Body of pancreas (tissue), 4 donors: ENCODE measurements around the gene CLSTN2. TPM values are rescaled to one million over a fixed set of nuclear protein-coding genes. Genes with fewer than 3 reads are reported as not detected.

Experiments
- ATAC-seq: fragments of 150-250 bp; one replicate; pipeline ENCODE4 v1.9.1; 2016
- DNase-seq, 4 donors: peaks; one replicate each; pipeline ENCODE4 v3.0.0-alpha.2; 2019
- H3K27ac ChIP-seq, 4 donors: fragments of 200-600 bp; sonication (generic); 1 replicate in 3 of 4; 2 replicates in 1 of 4; pipeline versions ENCODE4 v1.5.1 to v1.6.1; 2016 to 2019; ENCODE audit warnings: mild to moderate bottlenecking in 1 of 4, mixed read lengths in 1 of 4, moderate library complexity in 1 of 4
- H3K27me3 ChIP-seq, 2 donors: fragments of 200-600 bp; sonication (generic); one replicate each; pipeline ENCODE4 v1.6.0; 2016; ENCODE audit warnings: mild to moderate bottlenecking in 1 of 2
- H3K36me3 ChIP-seq, 2 donors: fragments of 200-600 bp; sonication (generic); replicated peaks in 1 of 2; 2 replicates each; pipeline ENCODE4 v1.5.1; 2016; ENCODE audit warnings: low read depth in 2 of 2; ENCODE audit not compliant: insufficient read depth in 1 of 2
- H3K4me1 ChIP-seq: fragments of 200-600 bp; sonication (generic); one replicate; pipeline ENCODE4 v1.6.0; 2016
- H3K4me3 ChIP-seq, 2 donors: fragments of 200-600 bp; sonication (generic); 1 replicate in 1 of 2; 2 replicates in 1 of 2; pipeline ENCODE4 v1.5.1; 2016 to 2019
- H3K9me3 ChIP-seq, 3 donors: fragments of 200-600 bp; sonication (generic); 1 replicate in 2 of 3; 2 replicates in 1 of 3; pipeline ENCODE4 v1.5.1; 2016
- POLR2A ChIP-seq, 3 donors: fragments of 450-650 bp; IDR thresholded peaks; one replicate each; pipeline ENCODE4 v1.6.1; 2016; ENCODE audit warnings: antibody characterized with exemption in 3 of 3, mild to moderate bottlenecking in 2 of 3
- WGBS, 2 donors: methylation state at CpG; one replicate each; pipeline ENCODE4 v1.1.5; 2017; 5-methylcytosine and 5-hydroxymethylcytosine counted together
- intact Hi-C: fragments of 100-400 bp; cut with DNase I; formaldehyde crosslinking; loops from one replicate; pipeline ENCODE4 v1.15.1; 2023
- total RNA-seq, 2 donors: library from RNA; depleted of rRNA; stranded (reverse); fragments of >200 nt; gene quantifications; one replicate each; pipeline ENCODE4 v1.1.0, GENCODE V29; 2016
- TF ChIP-seq, protein P1 (sequence below), 7 experiments: fragments of 450-650 bp in 4 of 7; fragments of 200-600 bp in 3 of 7; sonication (generic) in 3 of 7; IDR thresholded peaks; one replicate each; pipeline ENCODE4 v1.5.1; 2016 to 2019; ENCODE audit warnings: antibody characterized with exemption in 7 of 7

The CLSTN2 gene
- total RNA-seq, 2 donors from 2014 or later = 14.5 to 14.8 TPM

DNA sequence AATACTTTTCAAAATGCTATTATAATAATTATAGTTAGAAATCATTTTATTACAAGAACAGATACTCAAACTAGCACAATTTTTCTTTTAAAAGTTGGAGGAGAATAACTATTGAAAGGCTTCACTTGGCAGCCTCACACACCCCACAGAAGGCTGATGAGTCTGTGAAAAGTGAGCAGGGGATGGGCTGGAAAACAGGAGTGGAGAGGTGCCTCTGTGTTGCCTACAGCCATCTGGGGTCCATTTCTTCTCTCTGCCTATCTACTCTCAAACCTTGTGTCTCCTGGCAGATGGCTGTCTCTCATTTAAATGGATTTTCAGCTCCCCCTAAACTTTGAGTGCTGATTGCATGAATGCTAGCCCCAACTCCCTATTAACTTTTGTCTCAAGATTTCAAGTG lies 230.8 kb downstream of the CLSTN2 start:
- ATAC-seq = no peak

DNA sequence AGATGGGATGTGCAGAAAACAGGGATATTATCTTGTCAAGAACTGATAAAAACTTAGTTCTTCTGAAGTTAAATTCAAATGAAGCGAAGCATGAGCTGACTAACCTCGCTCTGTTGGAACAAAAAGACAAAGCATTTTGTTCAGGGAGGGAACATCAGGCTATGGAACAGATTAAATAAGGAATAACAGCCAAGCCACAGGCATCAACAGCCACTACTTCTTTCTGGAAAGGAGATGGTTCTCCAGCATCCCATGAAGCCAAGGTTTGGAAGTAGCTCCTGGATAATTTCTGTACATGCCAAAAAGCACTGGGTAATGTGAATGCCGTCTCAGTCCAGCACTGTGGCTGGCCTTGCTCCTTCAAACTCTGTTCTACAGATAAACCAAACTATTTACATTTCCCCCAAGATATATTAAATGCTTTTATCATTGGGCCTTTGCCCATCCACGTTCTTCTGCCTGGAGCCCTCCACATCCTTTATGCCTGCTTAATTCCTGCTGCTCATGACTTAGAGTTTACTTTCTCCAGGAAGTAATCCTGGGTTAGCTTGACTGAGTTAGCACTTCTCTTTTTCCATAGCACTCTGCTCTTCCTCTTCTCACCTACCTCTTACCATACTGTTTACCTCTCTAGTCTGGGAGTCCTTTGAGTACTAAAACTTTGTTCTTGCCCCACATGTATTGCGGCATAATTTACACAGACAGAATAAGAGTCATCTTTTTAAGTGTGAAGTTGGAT lies 232.0 kb downstream of the CLSTN2 start:
- WGBS, 2 donors = 76 to 86% methylated on average over 4 to 5 of the region's 5 CpGs
- H3K9me3 ChIP-seq = no peaks in the 10 kb centered on the region
- no peaks in the 10 kb centered on the region for H3K4me1 ChIP-seq
- TF ChIP-seq, protein P1, sequence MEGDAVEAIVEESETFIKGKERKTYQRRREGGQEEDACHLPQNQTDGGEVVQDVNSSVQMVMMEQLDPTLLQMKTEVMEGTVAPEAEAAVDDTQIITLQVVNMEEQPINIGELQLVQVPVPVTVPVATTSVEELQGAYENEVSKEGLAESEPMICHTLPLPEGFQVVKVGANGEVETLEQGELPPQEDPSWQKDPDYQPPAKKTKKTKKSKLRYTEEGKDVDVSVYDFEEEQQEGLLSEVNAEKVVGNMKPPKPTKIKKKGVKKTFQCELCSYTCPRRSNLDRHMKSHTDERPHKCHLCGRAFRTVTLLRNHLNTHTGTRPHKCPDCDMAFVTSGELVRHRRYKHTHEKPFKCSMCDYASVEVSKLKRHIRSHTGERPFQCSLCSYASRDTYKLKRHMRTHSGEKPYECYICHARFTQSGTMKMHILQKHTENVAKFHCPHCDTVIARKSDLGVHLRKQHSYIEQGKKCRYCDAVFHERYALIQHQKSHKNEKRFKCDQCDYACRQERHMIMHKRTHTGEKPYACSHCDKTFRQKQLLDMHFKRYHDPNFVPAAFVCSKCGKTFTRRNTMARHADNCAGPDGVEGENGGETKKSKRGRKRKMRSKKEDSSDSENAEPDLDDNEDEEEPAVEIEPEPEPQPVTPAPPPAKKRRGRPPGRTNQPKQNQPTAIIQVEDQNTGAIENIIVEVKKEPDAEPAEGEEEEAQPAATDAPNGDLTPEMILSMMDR (IDR thresholded peaks at IDR 0.05) = no peak
- TF ChIP-seq POLR2A (IDR thresholded peaks at IDR 0.05) = no peak
- no peaks in the 10 kb centered on the region for H3K36me3 ChIP-seq
- intact Hi-C loops = loop anchor here (2.0 kb wide), 1 partner anchor 14 kb away; no protein-coding TSS in a partner anchor
- ATAC-seq (no peak), DNase-seq (no peak)
- no peaks in the 10 kb centered on the region for H3K27me3 ChIP-seq
- no peak overlapping the region for H3K4me3 ChIP-seq
- no peak overlapping the region for H3K27ac ChIP-seq

More for the DNA sequence above, 230.8 kb downstream of the CLSTN2 start:
- Histone ChIP-seq H3K4me3 (no peak overlapping the region), H3K27ac (no peak overlapping the region), H3K4me1 (no peaks in the 10 kb centered on the region), H3K27me3 (no peaks in the 10 kb centered on the region), H3K9me3 (no peaks in the 10 kb centered on the region), H3K36me3 (no peaks in the 10 kb centered on the region)
- no peak for DNase-seq
- intact Hi-C loops = loop anchor here (2.0 kb wide), 1 partner anchor 15 kb away; no protein-coding TSS in a partner anchor
- TF ChIP-seq POLR2A (IDR thresholded peaks at IDR 0.05) = no peak
- TF ChIP-seq, protein P1 (IDR thresholded peaks at IDR 0.05) = no peak

DNA sequence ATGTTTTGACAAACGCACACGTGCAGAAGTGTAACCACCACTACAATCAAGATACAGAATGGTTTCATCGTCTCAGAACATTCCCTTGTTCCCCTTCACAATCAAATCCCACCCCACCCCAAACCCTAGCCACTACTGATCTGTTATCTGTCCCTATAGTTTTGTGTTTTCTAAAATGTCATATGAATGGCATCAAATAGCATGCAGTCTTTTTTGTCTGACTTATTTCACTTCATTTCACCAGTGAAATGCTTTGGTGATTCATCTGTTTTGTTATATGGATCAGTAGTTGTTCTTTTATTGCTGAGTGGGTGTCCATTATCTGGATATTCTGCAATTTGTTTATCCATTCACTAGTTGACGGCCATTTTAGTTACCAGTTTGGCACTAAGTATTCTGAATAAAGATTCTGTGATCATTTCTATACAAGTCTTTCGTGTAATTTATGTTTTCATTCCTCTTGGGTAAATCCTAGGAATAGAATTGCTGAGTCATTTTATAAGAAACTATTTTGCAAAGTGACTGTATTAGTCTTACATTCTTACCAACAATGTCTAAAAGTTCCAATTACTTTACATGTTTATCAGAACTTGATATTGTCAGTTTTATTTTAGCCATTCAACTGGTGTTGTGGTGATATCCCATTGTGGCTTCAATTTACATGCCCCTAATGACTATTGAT lies 232.8 kb downstream of the CLSTN2 start:
- H3K27ac ChIP-seq = no peak overlapping the region
- H3K4me1 ChIP-seq = no peaks in the 10 kb centered on the region
- H3K9me3 ChIP-seq = no peaks in the 10 kb centered on the region
- WGBS, 2 donors = 78 to 83% methylated on average over 5 of the region's 5 CpGs
- TF ChIP-seq, protein P1 (IDR thresholded peaks at IDR 0.05) = no peak
- no peak for TF ChIP-seq POLR2A (IDR thresholded peaks at IDR 0.05)
- H3K36me3 ChIP-seq = no peaks in the 10 kb centered on the region
- ATAC-seq (no peak), DNase-seq (no peak)
- intact Hi-C loops = loop anchor here (2.0 kb wide), 1 partner anchor 13 kb away; no protein-coding TSS in a partner anchor
- H3K27me3 ChIP-seq = no peaks in the 10 kb centered on the region
- H3K4me3 ChIP-seq = no peak overlapping the region

DNA sequence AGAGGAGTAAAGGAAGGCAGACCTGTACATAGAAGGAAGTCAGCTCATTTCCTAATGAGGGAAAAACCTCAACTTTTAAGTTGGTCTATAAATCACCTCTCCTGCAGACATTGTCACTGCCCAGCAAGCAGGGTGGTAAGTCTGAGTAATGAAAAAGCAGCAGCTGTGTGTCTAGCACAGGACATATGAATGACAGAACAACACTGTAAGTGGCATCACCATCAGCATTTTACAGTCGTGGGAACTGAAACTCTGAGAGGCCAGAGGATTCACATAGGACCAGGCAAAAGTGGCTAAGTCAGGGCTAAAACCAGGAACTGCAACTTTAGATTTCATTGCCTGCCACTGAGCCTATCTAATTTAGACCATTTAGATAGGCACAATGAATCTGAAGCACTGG lies 235.6 kb downstream of the CLSTN2 start:
- Histone ChIP-seq H3K4me3 (no peak overlapping the region), H3K36me3 (no peaks in the 10 kb centered on the region), H3K9me3 (no peaks in the 10 kb centered on the region), H3K27ac (no peak overlapping the region), H3K4me1 (no peaks in the 10 kb centered on the region), H3K27me3 (no peaks in the 10 kb centered on the region)
- ATAC-seq (no peak), DNase-seq (no peak)
- intact Hi-C loops = no loop called here
- TF ChIP-seq, protein P1 (IDR thresholded peaks at IDR 0.05) = no peak
- no peak for TF ChIP-seq POLR2A (IDR thresholded peaks at IDR 0.05)
- 56 to 70% methylated on average over 1 of the region's 1 CpG for WGBS, 2 donors
